PC-3 (cell line): ENCODE results near the gene BCR. TPM values are rescaled to one million over a fixed set of nuclear protein-coding genes. Genes with fewer than 3 reads are reported as not detected.

Experiments
- ATAC-seq: fragments of 200-7000 bp; cut with Tn5 transposase; 2 replicates; pipeline ENCODE4 v1.9.1; 2020; ENCODE audit warnings: mild to moderate bottlenecking, moderate library complexity
- BruUV-seq: library from RNA; stranded (reverse); fragments of 400-500 nt; replicated peaks from 2 replicates; lab custom pipeline; 2021; lab: Mats Ljungman, UMichigan
- CTCF ChIA-PET: fragments of 300-600 bp; sonication (Branson Sonifier 250); formaldehyde crosslinking; loops from one replicate; lab custom pipeline; 2022; ENCODE audit warnings: antibody characterized with exemption; lab: Charles Lee
- POLR2A ChIA-PET: fragments of 300-600 bp; sonication (Branson Sonifier 250); formaldehyde crosslinking; loops from one replicate; lab custom pipeline; 2022; ENCODE audit warnings: antibody characterized with exemption; ENCODE audit not compliant: unreplicated experiment; lab: Charles Lee
- DNase-seq: peaks from one replicate; pipeline ENCODE4 v3.0.0-alpha.2; 2015
- H2AFZ ChIP-seq: fragments of 300-600 bp; sonication (generic); 2 replicates; pipeline ENCODE4 v1.6.0; 2016; ENCODE audit warnings: antibody characterized with exemption, low read length
- H3F3A ChIP-seq: fragments of 300-600 bp; sonication (generic); one replicate; pipeline ENCODE4 v1.6.0; 2017; ENCODE audit warnings: antibody characterized with exemption, low read length, control low read depth, mild to moderate bottlenecking; ENCODE audit not compliant: unreplicated experiment
- H3K27ac ChIP-seq: fragments of 300-600 bp; sonication (generic); 2 replicates; pipeline ENCODE4 v1.5.1; 2016; ENCODE audit warnings: mild to moderate bottlenecking, low read length
- H3K27me3 ChIP-seq: fragments of 300-600 bp; sonication (generic); 2 replicates; pipeline ENCODE4 v1.6.1; 2016; ENCODE audit warnings: low read length, mixed read lengths
- H3K36me3 ChIP-seq: fragments of 300-600 bp; sonication (generic); 2 replicates; pipeline ENCODE4 v1.6.1; 2016; ENCODE audit warnings: low read depth, mixed run types, low read length, mixed read lengths
- H3K4me1 ChIP-seq: fragments of 300-600 bp; sonication (generic); 2 replicates; pipeline ENCODE4 v1.5.1; 2016; ENCODE audit warnings: low read length; ENCODE audit not compliant: insufficient read depth
- H3K4me2 ChIP-seq: fragments of 300-600 bp; sonication (generic); 2 replicates; pipeline ENCODE4 v1.6.0; 2016; ENCODE audit warnings: low read length
- H3K4me3 ChIP-seq: fragments of 300-600 bp; sonication (generic); 2 replicates; pipeline ENCODE4 v1.5.1; 2016; ENCODE audit warnings: mild to moderate bottlenecking, low read length, mixed read lengths
- H3K79me2 ChIP-seq: fragments of 300-600 bp; sonication (generic); 2 replicates; pipeline ENCODE4 v1.6.1; 2017; ENCODE audit warnings: low read length, mixed read lengths
- H3K9ac ChIP-seq: fragments of 300-600 bp; sonication (generic); 2 replicates; pipeline ENCODE4 v1.6.0; 2016; ENCODE audit warnings: mild to moderate bottlenecking, low read length
- H3K9me2 ChIP-seq: fragments of 300-600 bp; sonication (generic); replicated peaks from 2 replicates; pipeline ENCODE4 v1.6.1; 2016; ENCODE audit warnings: mixed run types, low read length, mixed read lengths
- H3K9me3 ChIP-seq: fragments of 300-600 bp; sonication (generic); 2 replicates; pipeline ENCODE4 v1.6.1; 2016; ENCODE audit warnings: low read length, mixed read lengths
- H4K20me1 ChIP-seq: fragments of 300-600 bp; sonication (generic); 2 replicates; pipeline ENCODE4 v1.6.1; 2016; ENCODE audit warnings: low read length, mixed read lengths
- EZH2 ChIP-seq: fragments of 300-600 bp; sonication (generic); IDR thresholded peaks from one replicate; pipeline ENCODE4 v1.6.1; 2017; ENCODE audit warnings: antibody characterized with exemption, mild to moderate bottlenecking, low read length; ENCODE audit not compliant: unreplicated experiment
- EZH2phosphoT487 ChIP-seq: fragments of 300-600 bp; sonication (generic); IDR thresholded peaks from 2 replicates; pipeline ENCODE4 v1.6.1; 2018; ENCODE audit warnings: mild to moderate bottlenecking, antibody characterized with exemption, low read length, borderline replicate concordance
- intact Hi-C: fragments of 100-400 bp; cut with micrococcal nuclease; formaldehyde crosslinking; loops from 2 replicates; pipeline ENCODE4 v1.9.0; 2023
- total RNA-seq: library from RNA; depleted of rRNA; stranded (reverse); fragments of >200 nt; gene quantifications from 2 replicates; pipeline ENCODE4 v1.2.3, GENCODE V29; 2014
- TF ChIP-seq, protein P1 (sequence below): fragments of 300-600 bp; sonication (generic); conservative IDR thresholded peaks from 2 replicates; pipeline ENCODE4 v1.5.1; 2017; ENCODE audit warnings: antibody characterized with exemption, low read depth, mild to moderate bottlenecking, low read length

Gene BCR
- total RNA-seq, 1 experiment from 2014 or later = 36.8 TPM

DNA sequence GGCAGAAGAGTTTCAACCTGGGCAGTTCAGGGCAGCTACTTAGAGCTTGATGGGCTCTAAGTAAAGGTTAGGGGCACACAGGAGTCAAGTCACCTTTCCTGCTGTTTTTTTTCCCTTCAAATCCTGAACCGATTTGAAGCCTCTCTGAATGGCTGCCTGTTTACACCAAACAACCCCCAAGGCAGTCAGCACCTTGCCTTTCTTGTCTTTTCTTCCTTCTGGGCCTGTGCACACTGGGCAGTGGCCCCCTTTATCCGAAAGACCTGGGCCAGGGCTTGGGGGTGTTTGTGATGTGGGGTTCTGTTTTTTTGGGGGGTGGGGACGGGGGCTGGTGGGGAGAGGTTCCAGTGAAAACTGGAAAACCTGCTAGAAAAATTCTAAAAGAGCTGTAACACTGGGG, 42.8 kb upstream of the BCR start:
- ChIA-PET POLR2A (no interaction called here), CTCF (no interaction called here)
- ATAC-seq (no peak), DNase-seq (no peak)
- no peaks in the 10 kb centered on the region for H3K9me3 ChIP-seq
- no peak overlapping the region for H3K27ac ChIP-seq
- no peaks in the 10 kb centered on the region for H3K27me3 ChIP-seq
- H3K4me3 ChIP-seq = no peak overlapping the region
- H4K20me1 ChIP-seq = no peaks in the 10 kb centered on the region
- TF ChIP-seq, protein P1, sequence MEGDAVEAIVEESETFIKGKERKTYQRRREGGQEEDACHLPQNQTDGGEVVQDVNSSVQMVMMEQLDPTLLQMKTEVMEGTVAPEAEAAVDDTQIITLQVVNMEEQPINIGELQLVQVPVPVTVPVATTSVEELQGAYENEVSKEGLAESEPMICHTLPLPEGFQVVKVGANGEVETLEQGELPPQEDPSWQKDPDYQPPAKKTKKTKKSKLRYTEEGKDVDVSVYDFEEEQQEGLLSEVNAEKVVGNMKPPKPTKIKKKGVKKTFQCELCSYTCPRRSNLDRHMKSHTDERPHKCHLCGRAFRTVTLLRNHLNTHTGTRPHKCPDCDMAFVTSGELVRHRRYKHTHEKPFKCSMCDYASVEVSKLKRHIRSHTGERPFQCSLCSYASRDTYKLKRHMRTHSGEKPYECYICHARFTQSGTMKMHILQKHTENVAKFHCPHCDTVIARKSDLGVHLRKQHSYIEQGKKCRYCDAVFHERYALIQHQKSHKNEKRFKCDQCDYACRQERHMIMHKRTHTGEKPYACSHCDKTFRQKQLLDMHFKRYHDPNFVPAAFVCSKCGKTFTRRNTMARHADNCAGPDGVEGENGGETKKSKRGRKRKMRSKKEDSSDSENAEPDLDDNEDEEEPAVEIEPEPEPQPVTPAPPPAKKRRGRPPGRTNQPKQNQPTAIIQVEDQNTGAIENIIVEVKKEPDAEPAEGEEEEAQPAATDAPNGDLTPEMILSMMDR = no peak
- TF ChIP-seq EZH2phosphoT487 = no peak
- TF ChIP-seq EZH2 = no peak
- no peak overlapping the region for H2AFZ ChIP-seq
- no peaks in the 10 kb centered on the region for H3K36me3 ChIP-seq
- no peaks in the 10 kb centered on the region for H3F3A ChIP-seq
- H3K4me1 ChIP-seq = no peaks in the 10 kb centered on the region
- no TSS peak for BruUV-seq
- H3K9me2 ChIP-seq = no peaks in the 10 kb centered on the region
- no peaks in the 10 kb centered on the region for H3K79me2 ChIP-seq
- no peak overlapping the region for H3K4me2 ChIP-seq
- no peak overlapping the region for H3K9ac ChIP-seq
- intact Hi-C loops = no loop called here

DNA sequence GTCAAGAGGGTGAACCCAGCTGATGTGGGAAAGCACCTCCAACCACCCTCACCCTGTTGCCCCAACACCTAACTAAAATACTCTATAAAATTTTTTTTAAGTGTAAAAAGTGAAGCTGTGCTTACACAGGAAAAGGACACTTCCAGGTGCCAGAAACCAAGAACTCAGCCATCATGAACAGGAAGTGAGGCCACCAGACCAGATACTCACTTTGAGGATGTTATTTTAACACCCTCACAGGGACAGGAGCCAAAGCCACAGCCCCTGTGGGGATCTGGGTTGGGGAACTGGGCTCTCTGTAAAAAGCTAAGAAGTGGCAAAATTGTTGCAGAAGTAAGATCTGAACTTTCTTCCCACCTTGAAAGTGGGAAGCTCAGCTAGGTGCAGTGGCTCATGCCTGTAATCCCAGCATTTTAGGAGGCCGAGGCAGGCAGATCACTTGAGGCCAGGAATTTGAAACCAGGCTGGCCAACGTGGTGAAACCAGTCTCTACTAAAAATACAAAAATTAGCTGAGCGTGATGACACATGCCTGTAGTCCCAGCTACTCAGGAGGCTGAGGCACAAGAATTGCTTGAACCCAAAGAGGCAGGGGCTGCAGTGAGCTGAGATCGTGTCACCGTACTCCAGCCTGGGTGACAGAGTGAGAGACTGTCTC, 42.3 kb upstream of the BCR start:
- no peak overlapping the region for H2AFZ ChIP-seq
- no peak overlapping the region for H3K27ac ChIP-seq
- H3K9me2 ChIP-seq = no peaks in the 10 kb centered on the region
- H4K20me1 ChIP-seq = no peaks in the 10 kb centered on the region
- H3K4me3 ChIP-seq = no peak overlapping the region
- no peaks in the 10 kb centered on the region for H3K27me3 ChIP-seq
- intact Hi-C loops = no loop called here
- H3K79me2 ChIP-seq = no peaks in the 10 kb centered on the region
- POLR2A ChIA-PET = no interaction called here
- CTCF ChIA-PET = no interaction called here
- H3K4me2 ChIP-seq = no peak overlapping the region
- H3F3A ChIP-seq = no peaks in the 10 kb centered on the region
- TF ChIP-seq, protein P1 = no peak
- TF ChIP-seq EZH2 (no peak), EZH2phosphoT487 (no peak)
- no TSS peak for BruUV-seq
- no peak overlapping the region for H3K9ac ChIP-seq
- ATAC-seq (no peak), DNase-seq (no peak)
- no peaks in the 10 kb centered on the region for H3K36me3 ChIP-seq
- no peaks in the 10 kb centered on the region for H3K4me1 ChIP-seq
- H3K9me3 ChIP-seq = no peaks in the 10 kb centered on the region

DNA sequence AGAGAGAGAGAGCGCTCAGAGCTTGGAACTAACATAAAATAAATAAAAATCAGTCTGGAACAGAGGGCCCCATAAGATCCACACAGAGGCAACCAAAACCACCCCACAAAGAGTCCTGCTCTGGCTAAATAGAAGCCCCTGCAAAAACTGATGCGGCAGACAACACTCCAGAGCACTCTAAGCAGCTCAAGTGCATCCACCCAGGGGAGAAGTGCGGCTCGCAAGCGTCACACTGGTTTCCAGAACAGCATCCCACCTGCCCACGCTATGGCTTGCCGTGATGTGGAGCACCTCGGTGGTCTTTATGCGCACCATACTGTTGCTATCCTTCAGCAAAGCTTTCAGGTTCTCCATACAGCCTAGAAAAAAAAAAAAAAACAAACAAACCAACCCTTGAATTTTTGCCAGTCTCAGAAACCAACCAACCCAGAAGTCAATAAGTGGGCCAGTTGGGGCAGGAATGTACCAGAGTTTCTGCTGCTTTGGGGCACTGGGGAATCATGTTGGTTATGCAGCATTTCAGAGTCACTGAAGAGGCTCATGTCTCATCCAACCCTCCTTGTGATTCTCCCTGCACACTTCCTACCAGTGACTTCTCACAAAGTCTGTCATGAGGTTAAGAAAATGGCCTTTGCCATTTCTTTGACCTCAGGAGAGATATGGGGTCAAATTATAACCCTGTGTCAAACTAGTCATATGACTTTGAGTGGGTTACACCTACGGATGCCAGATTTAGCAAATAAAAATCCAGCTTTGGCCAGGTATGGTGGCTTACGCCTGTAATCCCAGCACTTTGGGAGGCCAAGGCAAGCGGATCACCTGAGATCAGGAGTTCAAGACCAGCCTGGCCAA, 41.5 kb upstream of the BCR start:
- Histone ChIP-seq H3K79me2 (no peaks in the 10 kb centered on the region), H3F3A (no peaks in the 10 kb centered on the region), H3K9me2 (no peaks in the 10 kb centered on the region), H3K9ac (no peak overlapping the region), H4K20me1 (no peaks in the 10 kb centered on the region), H3K36me3 (no peaks in the 10 kb centered on the region), H3K4me2 (no peak overlapping the region), H3K4me3 (no peak overlapping the region), H3K4me1 (no peaks in the 10 kb centered on the region), H3K27me3 (no peaks in the 10 kb centered on the region), H3K27ac (no peak overlapping the region), H2AFZ (no peak overlapping the region), H3K9me3 (no peaks in the 10 kb centered on the region)
- DNase-seq (no peak), ATAC-seq (no peak)
- TF ChIP-seq EZH2phosphoT487 (no peak), EZH2 (no peak)
- TF ChIP-seq, protein P1 = no peak
- POLR2A ChIA-PET = no interaction called here
- intact Hi-C loops = no loop called here
- CTCF ChIA-PET = no interaction called here
- BruUV-seq = no TSS peak
